ENCODE measurements around the gene TLE4. TPM values are rescaled to one million over a fixed set of nuclear protein-coding genes. Genes with fewer than 3 reads are reported as not detected.

TLE4 gene
- total and polyA plus RNA-seq, 2 experiments from 2014 or later: 45.8 to 72.9 TPM

GRCh38 chr9:79707589-79707988 lies 135.8 kb downstream of the TLE4 start (continued):
- TF ChIP-seq ZNF462 (CRISPR knock-in tag; IDR thresholded peaks at IDR 0.05) (no peak), CREB1 (CRISPR knock-in tag; IDR thresholded peaks at IDR 0.05; ENCODE audit: low read depth) (no peak), STAT1 (IDR thresholded peaks at IDR 0.05; ENCODE audit: unreplicated experiment) (no peak)

DNA sequence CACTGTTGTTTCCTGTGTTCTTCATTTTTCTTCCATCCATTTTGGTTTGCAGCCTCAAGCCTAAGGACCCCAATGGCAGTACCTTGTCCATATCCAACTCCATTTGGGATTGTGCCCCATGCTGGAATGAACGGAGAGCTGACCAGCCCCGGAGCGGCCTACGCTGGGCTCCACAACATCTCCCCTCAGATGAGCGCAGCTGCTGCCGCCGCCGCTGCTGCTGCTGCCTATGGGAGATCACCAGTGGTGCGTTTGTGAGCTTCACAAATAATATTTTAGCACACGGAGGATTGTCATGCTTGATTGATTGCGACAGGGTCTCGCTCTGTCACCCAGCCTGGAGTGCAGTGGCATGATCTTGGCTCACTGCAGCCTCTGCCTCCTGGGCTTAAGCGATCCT lies 136.8 kb downstream of the TLE4 start:
- no peak overlapping the region for H3K4me3 Mint-ChIP-seq
- no peaks in the 10 kb centered on the region for H3K9me3 Mint-ChIP-seq
- Histone ChIP-seq H2AFZ (no peak overlapping the region), H3K9me2 (ENCODE audit: insufficient read depth) (no peaks in the 10 kb centered on the region), H3K4me2 (no peak overlapping the region), H3K4me3 (no peak overlapping the region), H3K4me1 (ENCODE audit: insufficient read depth) (peaks cover 28% of the 10 kb centered on the region), H3K79me2 (replicated peaks; ENCODE audit: insufficient read depth) (no peaks in the 10 kb centered on the region), H4K20me1 (replicated peaks; ENCODE audit: insufficient read depth) (no peaks in the 10 kb centered on the region), H3K27ac (ENCODE audit: low read depth) (no peak overlapping the region), H3K36me3 (ENCODE audit: insufficient read depth) (peaks cover 14% of the 10 kb centered on the region; the same call in 1 of the 2 replicates), H3K27me3 (ENCODE audit: insufficient read depth) (no peaks in the 10 kb centered on the region), H3F3A (replicated peaks; ENCODE audit: low read depth) (no peaks in the 10 kb centered on the region)
- H3K27me3 Mint-ChIP-seq (ENCODE audit: insufficient read depth, low read depth, poor library complexity): peaks cover 3% of the 10 kb centered on the region
- no peak for DNase-seq (ENCODE audit: low spot score)
- peaks cover 55% of the 10 kb centered on the region for H3K36me3 Mint-ChIP-seq (ENCODE audit: low read depth)
- no peak for TF ChIP-seq NANOG (IDR thresholded peaks at IDR 0.05; ENCODE audit: borderline replicate concordance)
- no peak for TF ChIP-seq ZNF114 (CRISPR knock-in tag; IDR thresholded peaks at IDR 0.05)
- TF ChIP-seq, protein P1, sequence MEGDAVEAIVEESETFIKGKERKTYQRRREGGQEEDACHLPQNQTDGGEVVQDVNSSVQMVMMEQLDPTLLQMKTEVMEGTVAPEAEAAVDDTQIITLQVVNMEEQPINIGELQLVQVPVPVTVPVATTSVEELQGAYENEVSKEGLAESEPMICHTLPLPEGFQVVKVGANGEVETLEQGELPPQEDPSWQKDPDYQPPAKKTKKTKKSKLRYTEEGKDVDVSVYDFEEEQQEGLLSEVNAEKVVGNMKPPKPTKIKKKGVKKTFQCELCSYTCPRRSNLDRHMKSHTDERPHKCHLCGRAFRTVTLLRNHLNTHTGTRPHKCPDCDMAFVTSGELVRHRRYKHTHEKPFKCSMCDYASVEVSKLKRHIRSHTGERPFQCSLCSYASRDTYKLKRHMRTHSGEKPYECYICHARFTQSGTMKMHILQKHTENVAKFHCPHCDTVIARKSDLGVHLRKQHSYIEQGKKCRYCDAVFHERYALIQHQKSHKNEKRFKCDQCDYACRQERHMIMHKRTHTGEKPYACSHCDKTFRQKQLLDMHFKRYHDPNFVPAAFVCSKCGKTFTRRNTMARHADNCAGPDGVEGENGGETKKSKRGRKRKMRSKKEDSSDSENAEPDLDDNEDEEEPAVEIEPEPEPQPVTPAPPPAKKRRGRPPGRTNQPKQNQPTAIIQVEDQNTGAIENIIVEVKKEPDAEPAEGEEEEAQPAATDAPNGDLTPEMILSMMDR (conservative IDR thresholded peaks at IDR 0.05; ENCODE audit: low read depth in 2 of 2): no peak
- H3K27ac Mint-ChIP-seq: 0 out of 2 replicates have a peak overlapping the region, but pooled peaks have one; percentile 64
- ATAC-seq: no peak
- H3K4me1 Mint-ChIP-seq: peaks cover 30% of the 10 kb centered on the region

All from GM23338 (cell line).